GM13977 (cell line): ENCODE results near the gene LCP1.

Source experiments
- DNase-seq: peaks from one replicate; pipeline ENCODE4 v3.0.0; 2012; ENCODE audit warnings: low spot score
- CTCF ChIP-seq: IDR thresholded peaks from 2 replicates; pipeline ENCODE4 v1.5.1; 2012; ENCODE audit warnings: mild to moderate bottlenecking, control low read depth; ENCODE audit not compliant: insufficient read depth; ENCODE audit errors: extremely low read depth, missing control alignments
- in situ Hi-C: fragments of 300-500 bp; cut with MboI; formaldehyde crosslinking; loops from one replicate; pipeline ENCODE4 v1.12.0; 2022; ENCODE audit warnings: low sequenced_read_pairs, low pct_unique_long_range_greater_than_20kb, mixed read lengths, inconsistent platforms; ENCODE audit not compliant: unreplicated experiment

The LCP1 gene

DNA sequence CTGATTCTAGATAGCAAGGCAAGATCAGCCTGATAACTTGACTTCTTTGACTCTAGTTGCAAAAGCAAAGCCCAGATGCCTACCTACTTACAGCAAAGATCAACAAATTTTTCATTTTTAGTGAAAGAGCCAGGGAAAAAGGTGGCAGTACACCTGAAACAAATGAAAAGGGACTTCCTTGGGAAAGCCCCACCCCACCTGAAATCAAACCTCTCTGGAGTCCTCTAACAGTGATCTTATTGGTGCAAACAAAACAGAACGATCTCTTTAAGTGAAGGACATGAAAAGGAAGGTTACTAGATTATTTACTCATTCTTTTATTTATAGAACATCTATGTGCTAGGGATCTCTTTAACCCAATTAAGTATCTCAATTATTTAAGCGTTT is 507 bp upstream of the LCP1 start:
- no peak for DNase-seq
- no peak for TF ChIP-seq CTCF
- in situ Hi-C loops: no loop called here

GRCh38 chr13:46181377-46181839 is 569 bp downstream of the LCP1 start:
- no peak for DNase-seq
- TF ChIP-seq CTCF: no peak
- in situ Hi-C loops: no loop called here

- no peak for TF ChIP-seq CTCF
- in situ Hi-C loops: no loop called here
- no peak for DNase-seq
These were observed 1.8 kb downstream of the LCP1 start for GRCh38 chr13:46179969-46180763.

- TF ChIP-seq CTCF: no peak
- in situ Hi-C loops: no loop called here
- DNase-seq: no peak
These were observed 2.5 kb downstream of the LCP1 start for GRCh38 chr13:46179491-46179908.

DNA sequence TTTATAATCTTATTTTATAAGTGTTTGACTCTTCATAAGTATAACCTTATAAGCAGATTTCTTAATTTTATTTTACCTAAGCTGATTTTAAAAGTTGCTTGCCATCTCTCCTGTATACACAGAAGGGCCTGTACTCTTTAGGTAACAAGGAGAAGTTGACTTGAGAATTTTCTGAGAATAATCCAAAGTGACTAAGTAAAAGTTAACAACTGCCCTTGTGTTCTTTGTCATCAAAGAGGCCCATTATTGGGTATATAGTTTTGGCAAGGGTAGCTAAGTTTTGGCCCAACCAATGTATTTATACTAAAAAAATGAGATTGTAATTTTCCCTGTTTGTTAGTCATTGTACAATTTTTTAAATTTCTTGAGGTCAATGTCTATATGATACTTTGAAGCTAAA is 3.2 kb downstream of the LCP1 start:
- no peak for TF ChIP-seq CTCF
- in situ Hi-C loops: no loop called here
- DNase-seq: no peak

- in situ Hi-C loops: no loop called here
- TF ChIP-seq CTCF: no peak
These were observed 3.8 kb downstream of the LCP1 start for GRCh38 chr13:46178143-46178542.

More at GRCh38 chr13:46178143-46178542, 3.8 kb downstream of the LCP1 start:
- no peak for DNase-seq
